NCI-H2196 (cell line): ENCODE measurements around the gene POLD1.

Experiments used
- DNase-seq: peaks from one replicate; lab custom pipeline; 2025; ENCODE audit not compliant: unreplicated experiment; lab: John Stamatoyannopoulos, UW

POLD1 gene

GRCh38 chr19:50365434-50366306 lies 18.5 kb upstream of the POLD1 start, which contains the start of gene NAPSA:
NAPSA (minus strand) TSS chr19:50365639; CDS start chr19:50365621, 18 bp downstream.
- DNase-seq: no peak

GRCh38 chr19:50368649-50369570 lies 15.2 kb upstream of the POLD1 start:
- DNase-seq: peak; percentile 75

- no peak for DNase-seq
These were observed 12.2 kb upstream of the POLD1 start for GRCh38 chr19:50371914-50372475.

- DNase-seq: peak; percentile 98
These were observed 7.7 kb upstream of the POLD1 start, which contains the start of gene NR1H2 for GRCh38 chr19:50376166-50377050. NR1H2 (plus strand) TSS chr19:50376457; CDS start chr19:50377606, 1,149 bp downstream.

GRCh38 chr19:50377051-50377461 lies 7.1 kb upstream of the POLD1 start:
- peak; percentile 86 for DNase-seq

- no peak for DNase-seq
These were observed 6.6 kb upstream of the POLD1 start for GRCh38 chr19:50377517-50377916.

GRCh38 chr19:50378169-50378862 lies 5.8 kb upstream of the POLD1 start:
- DNase-seq: no peak

DNA sequence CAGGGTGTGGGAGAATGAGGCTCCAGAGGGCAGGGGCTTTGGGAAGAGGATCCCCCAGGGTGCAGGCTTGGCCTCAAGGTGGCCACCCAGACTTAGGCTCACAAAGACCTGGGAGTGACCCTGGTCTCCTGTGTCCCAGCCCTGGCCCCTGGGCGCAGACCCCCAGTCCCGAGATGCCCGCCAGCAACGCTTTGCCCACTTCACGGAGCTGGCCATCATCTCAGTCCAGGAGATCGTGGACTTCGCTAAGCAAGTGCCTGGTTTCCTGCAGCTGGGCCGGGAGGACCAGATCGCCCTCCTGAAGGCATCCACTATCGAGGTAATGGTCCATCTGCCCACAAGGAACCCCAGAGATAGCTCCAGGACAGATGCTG lies 5.3 kb upstream of the POLD1 start:
- no peak for DNase-seq

DNA sequence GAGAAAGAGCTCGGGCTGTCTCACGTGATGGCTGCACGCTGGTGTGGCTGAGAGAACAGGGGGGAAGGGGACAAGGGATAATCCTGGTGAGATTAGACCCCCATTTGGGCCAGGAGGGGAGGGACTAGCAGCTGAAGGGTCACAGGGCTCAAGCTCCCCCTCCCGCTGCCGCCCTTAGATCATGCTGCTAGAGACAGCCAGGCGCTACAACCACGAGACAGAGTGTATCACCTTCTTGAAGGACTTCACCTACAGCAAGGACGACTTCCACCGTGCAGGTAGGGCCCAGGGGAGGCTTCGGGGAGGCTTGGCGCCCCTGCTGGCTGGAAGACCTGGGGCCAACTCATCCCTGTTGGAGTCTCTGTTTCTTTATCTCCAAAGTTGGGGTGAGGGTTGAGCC lies 4.5 kb upstream of the POLD1 start:
- no peak for DNase-seq

DNA sequence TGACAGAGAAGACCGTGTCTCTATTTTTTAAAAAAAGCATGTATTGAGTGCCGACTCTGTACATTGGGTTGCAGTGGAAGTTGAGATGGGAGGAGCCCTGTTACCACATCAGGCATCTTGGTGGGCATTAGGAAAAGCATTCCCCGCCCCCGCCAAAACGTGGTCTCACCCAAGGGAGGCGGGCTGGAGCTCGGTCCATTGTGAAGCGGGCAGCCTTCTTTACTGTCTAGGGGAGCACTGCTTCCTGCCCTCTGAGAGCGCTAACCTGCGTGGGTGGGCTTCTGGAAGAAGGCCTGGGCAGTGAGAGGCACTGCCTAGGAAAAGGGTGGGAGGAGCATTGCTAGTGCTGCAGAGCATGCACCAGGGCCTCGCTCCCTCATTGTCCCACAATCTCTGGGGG lies 4.0 kb upstream of the POLD1 start:
- DNase-seq: no peak

GRCh38 chr19:50380751-50381151 lies 3.4 kb upstream of the POLD1 start:
- no peak for DNase-seq

DNA sequence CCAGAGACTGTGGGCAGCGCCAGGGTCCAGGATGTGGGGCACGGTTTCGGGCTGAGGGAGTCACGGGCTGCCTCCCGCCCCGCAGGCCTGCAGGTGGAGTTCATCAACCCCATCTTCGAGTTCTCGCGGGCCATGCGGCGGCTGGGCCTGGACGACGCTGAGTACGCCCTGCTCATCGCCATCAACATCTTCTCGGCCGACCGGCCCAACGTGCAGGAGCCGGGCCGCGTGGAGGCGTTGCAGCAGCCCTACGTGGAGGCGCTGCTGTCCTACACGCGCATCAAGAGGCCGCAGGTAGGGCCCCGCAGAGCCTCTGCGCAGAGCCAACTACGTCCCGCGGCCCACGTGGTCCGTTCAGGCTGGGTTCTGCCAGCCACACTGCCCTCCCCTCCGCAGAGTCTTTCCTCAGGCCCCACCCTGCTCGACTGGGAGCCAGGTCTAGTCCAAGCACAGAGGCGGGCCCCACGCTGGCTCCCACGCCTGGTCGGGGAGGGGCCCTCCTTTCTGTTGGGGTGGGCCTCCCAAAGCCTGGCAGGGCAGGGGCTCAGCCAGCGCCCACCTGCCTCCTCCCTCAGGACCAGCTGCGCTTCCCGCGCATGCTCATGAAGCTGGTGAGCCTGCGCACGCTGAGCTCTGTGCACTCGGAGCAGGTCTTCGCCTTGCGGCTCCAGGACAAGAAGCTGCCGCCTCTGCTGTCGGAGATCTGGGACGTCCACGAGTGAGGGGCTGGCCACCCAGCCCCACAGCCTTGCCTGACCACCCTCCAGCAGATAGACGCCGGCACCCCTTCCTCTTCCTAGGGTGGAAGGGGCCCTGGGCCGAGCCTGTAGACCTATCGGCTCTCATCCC lies 2.0 kb upstream of the POLD1 start:
- DNase-seq: no peak

DNA sequence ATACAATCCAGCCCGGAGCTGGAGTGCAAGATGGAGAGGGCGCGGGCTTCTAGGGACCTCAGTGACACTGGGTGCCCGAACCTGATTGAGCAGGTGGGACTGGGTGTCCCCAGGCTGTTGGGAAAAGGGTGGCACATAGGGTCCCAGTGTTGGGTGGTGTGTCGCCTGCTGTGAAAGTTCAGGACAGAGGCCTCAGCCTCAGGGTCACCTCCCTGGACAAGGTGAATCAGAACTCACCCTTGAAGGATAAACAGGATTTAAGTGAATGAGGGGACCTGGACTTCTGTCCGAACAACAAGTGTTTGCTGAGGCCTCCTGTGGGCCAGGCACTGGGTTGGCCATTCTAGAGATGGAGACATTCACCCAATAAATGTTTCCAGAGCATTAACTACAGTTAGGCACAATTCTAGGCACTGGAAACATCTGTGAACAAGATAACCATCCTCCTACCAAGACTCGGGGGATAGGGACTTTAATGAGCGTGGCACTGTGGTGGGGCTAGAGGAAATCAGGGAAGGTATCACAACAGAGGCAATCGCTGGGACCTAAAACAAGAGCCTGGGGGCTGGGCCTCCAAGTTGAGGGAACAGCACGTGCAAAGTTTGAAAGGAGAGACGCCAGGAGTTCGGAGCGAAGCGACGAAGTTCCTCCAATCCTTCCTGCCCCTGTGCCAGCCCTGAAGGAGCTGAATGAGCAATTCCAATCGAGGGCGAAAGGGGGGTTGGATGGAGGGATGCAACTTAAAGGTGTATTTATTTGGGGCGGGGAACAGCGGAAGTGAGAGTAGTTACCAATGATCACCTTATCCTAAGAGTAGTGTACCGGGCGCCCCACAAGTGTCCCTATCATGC lies 921 bp upstream of the POLD1 start:
- no peak for DNase-seq

- no peak for DNase-seq
These were observed 763 bp downstream of the POLD1 start for GRCh38 chr19:50384685-50385535.

GRCh38 chr19:50387176-50387867 lies 3.2 kb downstream of the POLD1 start:
- no peak for DNase-seq

GRCh38 chr19:50387868-50388245 lies 3.7 kb downstream of the POLD1 start:
- no peak for DNase-seq
